Panc1 (cell line): ENCODE measurements around the gene KRTAP10-7. TPM values are rescaled to one million over a fixed set of nuclear protein-coding genes. Genes with fewer than 3 reads are reported as not detected.
"Not testable (repeated sequence)": the region's sequence is repeated elsewhere in the genome, so short reads cannot be mapped to it uniquely, and the experiment has no call there.

Experiments used
- ATAC-seq: fragments of 200-7000 bp; cut with Tn5 transposase; 2 replicates; pipeline ENCODE4 v1.9.1; 2020; ENCODE audit warnings: mild to moderate bottlenecking, moderate library complexity
- Bru-seq: library from RNA; stranded (reverse); fragments of 400-500 nt; gene quantifications from one replicate; lab custom pipeline; 2021; lab: Mats Ljungman, UMichigan
- BruChase-seq, 2 experiments: library from RNA; stranded (reverse); fragments of 400-500 nt; gene quantifications; one replicate each; lab custom pipeline; 2021; lab: Mats Ljungman, UMichigan
- BruUV-seq: library from RNA; stranded (reverse); fragments of 400-500 nt; replicated peaks from 2 replicates; lab custom pipeline; 2021; lab: Mats Ljungman, UMichigan
- CTCF ChIA-PET: fragments of 300-600 bp; sonication (Branson Sonifier 250); formaldehyde crosslinking; loops from one replicate; lab custom pipeline; 2022; ENCODE audit warnings: antibody characterized with exemption; lab: Charles Lee
- POLR2A ChIA-PET: fragments of 300-600 bp; sonication (Branson Sonifier 250); formaldehyde crosslinking; loops from one replicate; lab custom pipeline; 2022; ENCODE audit warnings: antibody characterized with exemption; lab: Charles Lee
- DNase-seq: peaks from one replicate; pipeline ENCODE4 v3.0.0-alpha.2; 2010; ENCODE audit warnings: low read depth, low spot score
- H3K27ac ChIP-seq: 2 replicates; pipeline ENCODE4 v1.5.1; 2011; ENCODE audit warnings: mild to moderate bottlenecking, low read length, inconsistent platforms
- H3K27me3 ChIP-seq: fragments of 200-500 bp; sonication (Bioruptor generic); 2 replicates; pipeline ENCODE4 v1.6.0; 2014; ENCODE audit warnings: low read length, inconsistent platforms; ENCODE audit not compliant: control insufficient read depth, insufficient read depth
- H3K36me3 ChIP-seq: fragments of 200-500 bp; sonication (Bioruptor generic); 2 replicates; pipeline ENCODE4 v1.5.1; 2014; ENCODE audit warnings: inconsistent platforms, mild to moderate bottlenecking, low read length, moderate library complexity; ENCODE audit not compliant: control insufficient read depth, insufficient read depth
- H3K4me1 ChIP-seq: 2 replicates; pipeline ENCODE4 v1.5.1; 2011; ENCODE audit warnings: inconsistent platforms, mild to moderate bottlenecking, low read length, moderate library complexity; ENCODE audit not compliant: control insufficient read depth, insufficient read depth
- H3K4me3 ChIP-seq, 2 experiments: 2 replicates each; pipeline ENCODE4 v1.5.1; 2011 to 2012; ENCODE audit warnings: low read depth in 2 of 2, low read length in 2 of 2, mild to moderate bottlenecking in 2 of 2, inconsistent platforms in 1 of 2, moderate library complexity in 1 of 2
- H3K9me3 ChIP-seq: fragments of 200-500 bp; sonication (Bioruptor generic); 2 replicates; pipeline ENCODE4 v1.5.1; 2014; ENCODE audit warnings: low read depth, mild to moderate bottlenecking, inconsistent platforms, low read length, moderate library complexity; ENCODE audit not compliant: control insufficient read depth, insufficient read depth
- CTCF ChIP-seq: fragments of 450-650 bp; IDR thresholded peaks from 2 replicates; pipeline ENCODE4 v1.5.1; 2017; ENCODE audit warnings: mild to moderate bottlenecking
- POLR2AphosphoS5 ChIP-seq: IDR thresholded peaks from 2 replicates; pipeline ENCODE4 v1.6.1; 2012; ENCODE audit warnings: mild to moderate bottlenecking, low read depth, low read length, moderate library complexity
- REST ChIP-seq, 2 experiments: IDR thresholded peaks; 2 replicates each; pipeline ENCODE4 v1.6.1; 2011 to 2012; ENCODE audit warnings: low read depth in 2 of 2, control low read depth in 1 of 2, low read length in 1 of 2, mild to moderate bottlenecking in 1 of 2, moderate library complexity in 1 of 2; ENCODE audit not compliant: insufficient read depth in 1 of 2
- SIN3A ChIP-seq: IDR thresholded peaks from 2 replicates; pipeline ENCODE4 v1.6.1; 2012; ENCODE audit warnings: low read depth, mild to moderate bottlenecking, low read length, moderate library complexity, borderline replicate concordance; ENCODE audit not compliant: insufficient read depth
- TCF7L2 ChIP-seq: IDR thresholded peaks from 2 replicates; pipeline ENCODE4 v1.6.1; 2011; ENCODE audit warnings: mild to moderate bottlenecking, low read depth, low read length, inconsistent platforms
- in situ Hi-C: cut with HindIII; loops from 2 replicates; pipeline ENCODE4 v1.10.0; 2016; ENCODE audit warnings: low sequenced_read_pairs, low pct_unique_long_range_greater_than_20kb
- intact Hi-C: fragments of 100-400 bp; cut with micrococcal nuclease; formaldehyde crosslinking; loops from one replicate; pipeline ENCODE4 v1.10.0; 2022; ENCODE audit not compliant: unreplicated experiment
- long read RNA-seq: library from polyadenylated mRNA; unstranded; transcript quantifications from one replicate; pipeline ENCODE4 v2.0.0, GENCODE V29; 2021; ENCODE audit not compliant: unreplicated experiment
- polyA plus RNA-seq: library from polyadenylated mRNA; unstranded; fragments of >200 nt; gene quantifications from one replicate; pipeline ENCODE4 v1.2.1, GENCODE V29; 2012; ENCODE audit warnings: missing spikeins; ENCODE audit not compliant: insufficient read length
- total RNA-seq: library from RNA; stranded (reverse); gene quantifications from one replicate; pipeline ENCODE4 v1.2.1, GENCODE V29; 2021; ENCODE audit not compliant: unreplicated experiment

Gene KRTAP10-7
- total RNA-seq (not detected), Bru-seq, nascent RNA (not detected), BruChase-seq, experiment 1, labeled RNA remaining after a 2-hour chase (not detected), BruChase-seq, experiment 2, labeled RNA remaining after a 6-hour chase (not detected)
- not detected for polyA plus RNA-seq
- long read RNA-seq, result 0 reads

- in situ Hi-C loops, DNase-seq, H3K4me1 ChIP-seq, H3K9me3 ChIP-seq, H3K36me3 ChIP-seq, H3K27me3 ChIP-seq, H3K4me3 ChIP-seq, intact Hi-C loops, POLR2A ChIA-PET, BruUV-seq, H3K27ac ChIP-seq: not testable (repeated sequence)
- CTCF ChIA-PET, result interaction anchor here (0.6 kb wide), 1 partner anchor 91 kb away, joined by 3 read pairs; no protein-coding TSS in a partner anchor
- peak; percentile 31 for ATAC-seq
These were observed at the start of gene KRTAP10-7 for GRCh38 chr21:44600118-44600978. Gene KRTAP10-7 (plus strand): TSS chr21:44600597. CDS start chr21:44600622, 25 bp downstream.

- TF ChIP-seq POLR2AphosphoS5, result no peak
- TF ChIP-seq TCF7L2, result no peak
- no peak for TF ChIP-seq SIN3A
- TF ChIP-seq CTCF, result no peak
- no peak for TF ChIP-seq REST (IDR thresholded peaks at IDR 0.05; ENCODE audit: insufficient read depth in 1 of 2, low read depth in 2 of 2, low read length in 1 of 2)
- H3K27ac ChIP-seq, result no peak overlapping the region
- intact Hi-C loops (no loop called here), in situ Hi-C loops (no loop called here)
- H3K36me3 ChIP-seq, result no peaks in the 10 kb centered on the region
- H3K27me3 ChIP-seq, result no peaks in the 10 kb centered on the region
- H3K4me3 ChIP-seq, result no peak overlapping the region
- H3K9me3 ChIP-seq, result no peaks in the 10 kb centered on the region
- POLR2A ChIA-PET, result no interaction called here
- DNase-seq (no peak), ATAC-seq (no peak)
- CTCF ChIA-PET, result no interaction called here
- H3K4me1 ChIP-seq, result no peaks in the 10 kb centered on the region
- BruUV-seq, result no TSS peak
These were observed 49.6 kb upstream of the KRTAP10-7 start for GRCh38 chr21:44550807-44551206.
